GM19328 (cell line): ENCODE measurements around the gene LRMDA.

Source experiments
- ATAC-seq: cut with Tn5 transposase; IDR thresholded peaks from one replicate; pipeline ENCODE4 v1.9.1; 2021; ENCODE audit warnings: mild to moderate bottlenecking, moderate library complexity; ENCODE audit not compliant: unreplicated experiment

Gene LRMDA

GRCh38 chr10:75568450-75569130 is 137.2 kb downstream of the LRMDA start:
- no peak for ATAC-seq

- no peak for ATAC-seq
These were observed 138.1 kb downstream of the LRMDA start for GRCh38 chr10:75569506-75569905.

GRCh38 chr10:75572478-75572877 is 141.1 kb downstream of the LRMDA start:
- ATAC-seq = no peak

- no peak for ATAC-seq
These were observed 144.5 kb downstream of the LRMDA start for GRCh38 chr10:75575940-75576339.

- ATAC-seq = no peak
These were observed 150.7 kb downstream of the LRMDA start for GRCh38 chr10:75582102-75582501.

- no peak for ATAC-seq
These were observed 153.9 kb downstream of the LRMDA start for GRCh38 chr10:75585294-75585693.

- ATAC-seq = no peak
These were observed 155.4 kb downstream of the LRMDA start for GRCh38 chr10:75586814-75587213.

- ATAC-seq = no peak
These were observed 156.6 kb downstream of the LRMDA start for GRCh38 chr10:75588031-75588430.

GRCh38 chr10:75589895-75590654 is 158.7 kb downstream of the LRMDA start:
- no peak for ATAC-seq

- no peak for ATAC-seq
These were observed 160.8 kb downstream of the LRMDA start for GRCh38 chr10:75592151-75592787.

GRCh38 chr10:75592791-75593643 is 161.6 kb downstream of the LRMDA start:
- ATAC-seq = no peak

GRCh38 chr10:75593692-75594556 is 162.5 kb downstream of the LRMDA start:
- ATAC-seq = no peak

- ATAC-seq = no peak
These were observed 165.7 kb downstream of the LRMDA start for GRCh38 chr10:75596930-75597620.

- no peak for ATAC-seq
These were observed 166.5 kb downstream of the LRMDA start for GRCh38 chr10:75597773-75598440.

- no peak for ATAC-seq
These were observed 167.6 kb downstream of the LRMDA start for GRCh38 chr10:75598998-75599397.

GRCh38 chr10:75599875-75600648 is 168.6 kb downstream of the LRMDA start:
- no peak for ATAC-seq

- no peak for ATAC-seq
These were observed 169.4 kb downstream of the LRMDA start for GRCh38 chr10:75600833-75601232.

- no peak for ATAC-seq
These were observed 170.9 kb downstream of the LRMDA start for GRCh38 chr10:75602341-75602740.
